SK-N-SH (cell line): ENCODE measurements around the gene RCHY1. TPM values are rescaled to one million over a fixed set of nuclear protein-coding genes. Genes with fewer than 3 reads are reported as not detected.

Experiments
- CTCF ChIA-PET: fragments of 300-600, 350-600 bp; formaldehyde crosslinking; extraction: SDS; loops from one replicate; lab custom pipeline; 2021; lab: Yijun Ruan, JAX
- POLR2A ChIA-PET: fragments of 350-600 bp; sonication (Branson Sonifier 250); formaldehyde crosslinking; extraction: SDS; loops from one replicate; lab custom pipeline; 2020; ENCODE audit warnings: antibody characterized with exemption, inconsistent platforms; lab: Yijun Ruan, JAX
- DNase-seq: peaks from one replicate; pipeline ENCODE4 v3.0.0; 2012
- H2AFZ ChIP-seq: fragments of 200-600 bp; sonication (generic); 2 replicates; pipeline ENCODE4 v1.8.1; 2016; ENCODE audit warnings: antibody characterized with exemption, mild to moderate bottlenecking, low read depth
- H3F3A ChIP-seq: fragments of 200-600 bp; sonication (generic); replicated peaks from 2 replicates; pipeline ENCODE3; 2016; ENCODE audit warnings: antibody characterized with exemption, mild to moderate bottlenecking; ENCODE audit not compliant: insufficient read depth
- H3K27ac ChIP-seq, 2 experiments: fragments of 200-500 bp in 1 of 2; fragments of 200-600 bp in 1 of 2; sonication (Bioruptor generic) in 1 of 2; sonication (generic), shearing (Covaris generic) in 1 of 2; 2 replicates each; pipeline versions ENCODE4 v1.5.1 to v1.6.1; 2014 to 2016; ENCODE audit warnings: low read depth in 2 of 2, inconsistent platforms in 1 of 2, low read length in 1 of 2, mild to moderate bottlenecking in 1 of 2, mixed read lengths in 1 of 2
- H3K27me3 ChIP-seq: fragments of 200-600 bp; sonication (generic), shearing (Covaris generic); 2 replicates; pipeline ENCODE4 v1.6.1; 2016; ENCODE audit warnings: mixed run types; ENCODE audit not compliant: insufficient read depth
- H3K36me3 ChIP-seq, 2 experiments: fragments of 200-500 bp in 1 of 2; fragments of 200-600 bp in 1 of 2; sonication (Bioruptor generic) in 1 of 2; sonication (generic) in 1 of 2; replicated peaks in 1 of 2; 2 replicates each; pipeline versions ENCODE3 to v1.5.1; 2014 to 2016; ENCODE audit warnings: low read length in 1 of 2, mild to moderate bottlenecking in 1 of 2; ENCODE audit not compliant: insufficient read depth in 2 of 2, control insufficient read depth in 1 of 2
- H3K4me1 ChIP-seq, 2 experiments: fragments of 200-500 bp in 1 of 2; fragments of 200-600 bp in 1 of 2; sonication (Bioruptor generic) in 1 of 2; sonication (generic), shearing (Covaris generic) in 1 of 2; 2 replicates each; pipeline versions ENCODE4 v1.5.1 to v1.6.1; 2014 to 2016; ENCODE audit warnings: low read depth in 1 of 2, low read length in 1 of 2, mixed run types in 1 of 2; ENCODE audit not compliant: insufficient read depth in 2 of 2, control insufficient read depth in 1 of 2
- H3K4me2 ChIP-seq: fragments of 200-600 bp; sonication (generic), shearing (Covaris generic); 2 replicates; pipeline ENCODE4 v1.6.1; 2017; ENCODE audit warnings: mixed run types
- H3K4me3 ChIP-seq, 2 experiments: fragments of 200-500 bp in 1 of 2; fragments of 200-600 bp in 1 of 2; sonication (Bioruptor generic) in 1 of 2; sonication (generic), shearing (Covaris generic) in 1 of 2; 2 replicates each; pipeline versions ENCODE4 v1.5.1 to v1.8.1; 2014 to 2016; ENCODE audit warnings: low read depth in 2 of 2, inconsistent platforms in 1 of 2, low read length in 1 of 2, mild to moderate bottlenecking in 1 of 2, mixed read lengths in 1 of 2, moderate library complexity in 1 of 2
- H3K79me2 ChIP-seq: fragments of 200-600 bp; sonication (generic); 2 replicates; pipeline ENCODE4 v1.8.1; 2017; ENCODE audit warnings: mild to moderate bottlenecking; ENCODE audit not compliant: insufficient read depth
- H3K9ac ChIP-seq: fragments of 200-600 bp; sonication (generic); 2 replicates; pipeline ENCODE4 v1.6.1; 2017; ENCODE audit warnings: mixed run types
- H3K9me2 ChIP-seq: fragments of 200-600 bp; sonication (generic); 2 replicates; pipeline ENCODE4 v1.6.1; 2017; ENCODE audit warnings: mixed run types
- H3K9me3 ChIP-seq: fragments of 200-600 bp; sonication (generic); 2 replicates; pipeline ENCODE4 v1.6.1; 2017; ENCODE audit warnings: mixed run types, mild to moderate bottlenecking, moderate library complexity
- H4K20me1 ChIP-seq: fragments of 200-600 bp; sonication (generic); 2 replicates; pipeline ENCODE4 v1.6.1; 2017; ENCODE audit warnings: mild to moderate bottlenecking, mixed run types; ENCODE audit not compliant: insufficient read depth
- CHD2 ChIP-seq: fragments of 150-350 bp; IDR thresholded peaks from 2 replicates; pipeline ENCODE4 v1.6.1; 2018; ENCODE audit warnings: low read length; ENCODE audit not compliant: partially characterized antibody
- ELF1 ChIP-seq: IDR thresholded peaks from 2 replicates; pipeline ENCODE4 v1.4.0; 2012
- GATA2 ChIP-seq: sonication (generic); formaldehyde crosslinking; IDR thresholded peaks from 2 replicates; pipeline ENCODE4 v1.5.0; 2020; ENCODE audit warnings: mild to moderate bottlenecking, missing genetic modification reagents
- JUND ChIP-seq: IDR thresholded peaks from 2 replicates; pipeline ENCODE4 v1.4.0; 2012
- NRF1 ChIP-seq: IDR thresholded peaks from 2 replicates; pipeline ENCODE4 v1.6.1; 2012; ENCODE audit warnings: low read depth, mild to moderate bottlenecking, low read length
- RAD21 ChIP-seq: IDR thresholded peaks from 2 replicates; pipeline ENCODE4 v1.6.1; 2012; ENCODE audit warnings: mild to moderate bottlenecking, low read length
- SIN3A ChIP-seq: IDR thresholded peaks from 2 replicates; pipeline ENCODE4 v1.6.1; 2012; ENCODE audit warnings: low read depth, mild to moderate bottlenecking, low read length, moderate library complexity, borderline replicate concordance
- SMC3 ChIP-seq: IDR thresholded peaks from 2 replicates; pipeline ENCODE4 v1.6.1; 2012; ENCODE audit warnings: low read depth, low read length, improper control_type of control experiment
- TEAD4 ChIP-seq: IDR thresholded peaks from 2 replicates; pipeline ENCODE4 v1.4.0; 2012; ENCODE audit warnings: mild to moderate bottlenecking, borderline replicate concordance; ENCODE audit not compliant: insufficient read depth
- polyA plus RNA-seq, 3 experiments: library from polyadenylated mRNA; depleted of rRNA; stranded (reverse); fragments of >200 nt; gene quantifications; 2 replicates each; pipeline ENCODE4 v1.2.3, GENCODE V29; 2012
- TF ChIP-seq, protein P1 (sequence below): IDR thresholded peaks from 2 replicates; pipeline ENCODE4; 2012
- TF ChIP-seq, protein P2 (sequence below): IDR thresholded peaks from 2 replicates; pipeline ENCODE4 v1.4.0; 2012; ENCODE audit warnings: low read depth, borderline replicate concordance
- TF ChIP-seq, protein P3 (sequence below): IDR thresholded peaks from 2 replicates; pipeline ENCODE4 v1.4.0; 2012; ENCODE audit warnings: low read depth, borderline replicate concordance
- TF ChIP-seq, protein P4 (sequence below): fragments of 200-600 bp; sonication (generic); IDR thresholded peaks from 2 replicates; pipeline ENCODE4 v1.6.1; 2017; ENCODE audit warnings: antibody characterized with exemption, mild to moderate bottlenecking, moderate library complexity
- TF ChIP-seq, protein P5 (sequence below): fragments of 150-350 bp; IDR thresholded peaks from 2 replicates; pipeline ENCODE4 v1.6.1; 2016; ENCODE audit warnings: mild to moderate bottlenecking, low read depth, low read length

RCHY1 gene
- polyA plus RNA-seq, 1 of the 3 experiments (the other 2 are of a cell fraction): 17.4 TPM

DNA sequence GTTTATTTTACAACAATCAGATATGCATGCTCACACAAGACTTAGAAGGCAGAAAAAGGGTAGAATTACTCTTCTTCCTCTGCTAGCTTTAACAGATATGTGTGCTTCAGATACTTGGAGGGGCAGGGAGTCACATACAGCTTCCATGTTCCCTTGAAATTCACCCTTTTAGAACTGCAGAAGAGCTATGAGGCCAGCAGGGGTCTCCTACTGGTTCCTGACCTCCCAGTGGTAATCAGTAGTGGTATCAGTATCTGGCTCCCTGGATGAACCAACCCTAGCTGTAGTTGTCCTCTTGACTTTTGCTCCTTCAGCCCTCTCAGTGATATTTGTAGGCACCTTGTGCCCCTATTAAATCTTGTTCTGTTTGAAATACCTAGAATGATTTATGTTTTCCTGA, 81.5 kb downstream of the RCHY1 start:
- H3K9ac ChIP-seq: no peak overlapping the region
- H3K9me3 ChIP-seq: no peaks in the 10 kb centered on the region
- H4K20me1 ChIP-seq: no peaks in the 10 kb centered on the region
- H2AFZ ChIP-seq: no peak overlapping the region
- ChIA-PET CTCF (interaction anchor here (0.7 to 1.1 kb wide), 3 partner anchors 18 to 110 kb away, joined by 3 to 6 read pairs (median 4); no protein-coding TSS in a partner anchor), POLR2A (no interaction called here)
- H3K79me2 ChIP-seq: no peaks in the 10 kb centered on the region
- DNase-seq: peak; percentile 38
- H3K9me2 ChIP-seq: no peaks in the 10 kb centered on the region
- H3K27me3 ChIP-seq: no peaks in the 10 kb centered on the region
- peak overlapping the region in 1 of 2 experiments; percentile 25; a peak in 1 of 4 replicates for H3K4me3 ChIP-seq
- H3K36me3 ChIP-seq: no peaks in the 10 kb centered on the region
- no peak overlapping the region for H3K27ac ChIP-seq
- H3F3A ChIP-seq: no peaks in the 10 kb centered on the region
- H3K4me2 ChIP-seq: no peak overlapping the region
- no peaks in the 10 kb centered on the region for H3K4me1 ChIP-seq
- TF ChIP-seq JUND (no peak), GATA2 (CRISPR knock-in tag) (no peak), NRF1 (no peak), TEAD4 (no peak), ELF1 (no peak), SIN3A (no peak), SMC3 (peak; percentile 41), CHD2 (no peak), RAD21 (peak; percentile 41)
- TF ChIP-seq, protein P1, sequence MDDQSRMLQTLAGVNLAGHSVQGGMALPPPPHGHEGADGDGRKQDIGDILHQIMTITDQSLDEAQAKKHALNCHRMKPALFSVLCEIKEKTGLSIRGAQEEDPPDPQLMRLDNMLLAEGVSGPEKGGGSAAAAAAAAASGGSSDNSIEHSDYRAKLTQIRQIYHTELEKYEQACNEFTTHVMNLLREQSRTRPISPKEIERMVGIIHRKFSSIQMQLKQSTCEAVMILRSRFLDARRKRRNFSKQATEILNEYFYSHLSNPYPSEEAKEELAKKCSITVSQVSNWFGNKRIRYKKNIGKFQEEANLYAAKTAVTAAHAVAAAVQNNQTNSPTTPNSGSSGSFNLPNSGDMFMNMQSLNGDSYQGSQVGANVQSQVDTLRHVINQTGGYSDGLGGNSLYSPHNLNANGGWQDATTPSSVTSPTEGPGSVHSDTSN: no peak
- TF ChIP-seq, protein P2, sequence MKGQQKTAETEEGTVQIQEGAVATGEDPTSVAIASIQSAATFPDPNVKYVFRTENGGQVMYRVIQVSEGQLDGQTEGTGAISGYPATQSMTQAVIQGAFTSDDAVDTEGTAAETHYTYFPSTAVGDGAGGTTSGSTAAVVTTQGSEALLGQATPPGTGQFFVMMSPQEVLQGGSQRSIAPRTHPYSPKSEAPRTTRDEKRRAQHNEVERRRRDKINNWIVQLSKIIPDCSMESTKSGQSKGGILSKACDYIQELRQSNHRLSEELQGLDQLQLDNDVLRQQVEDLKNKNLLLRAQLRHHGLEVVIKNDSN: no peak
- TF ChIP-seq, protein P3, sequence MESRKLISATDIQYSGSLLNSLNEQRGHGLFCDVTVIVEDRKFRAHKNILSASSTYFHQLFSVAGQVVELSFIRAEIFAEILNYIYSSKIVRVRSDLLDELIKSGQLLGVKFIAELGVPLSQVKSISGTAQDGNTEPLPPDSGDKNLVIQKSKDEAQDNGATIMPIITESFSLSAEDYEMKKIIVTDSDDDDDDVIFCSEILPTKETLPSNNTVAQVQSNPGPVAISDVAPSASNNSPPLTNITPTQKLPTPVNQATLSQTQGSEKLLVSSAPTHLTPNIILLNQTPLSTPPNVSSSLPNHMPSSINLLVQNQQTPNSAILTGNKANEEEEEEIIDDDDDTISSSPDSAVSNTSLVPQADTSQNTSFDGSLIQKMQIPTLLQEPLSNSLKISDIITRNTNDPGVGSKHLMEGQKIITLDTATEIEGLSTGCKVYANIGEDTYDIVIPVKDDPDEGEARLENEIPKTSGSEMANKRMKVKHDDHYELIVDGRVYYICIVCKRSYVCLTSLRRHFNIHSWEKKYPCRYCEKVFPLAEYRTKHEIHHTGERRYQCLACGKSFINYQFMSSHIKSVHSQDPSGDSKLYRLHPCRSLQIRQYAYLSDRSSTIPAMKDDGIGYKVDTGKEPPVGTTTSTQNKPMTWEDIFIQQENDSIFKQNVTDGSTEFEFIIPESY: no peak
- TF ChIP-seq, protein P4, sequence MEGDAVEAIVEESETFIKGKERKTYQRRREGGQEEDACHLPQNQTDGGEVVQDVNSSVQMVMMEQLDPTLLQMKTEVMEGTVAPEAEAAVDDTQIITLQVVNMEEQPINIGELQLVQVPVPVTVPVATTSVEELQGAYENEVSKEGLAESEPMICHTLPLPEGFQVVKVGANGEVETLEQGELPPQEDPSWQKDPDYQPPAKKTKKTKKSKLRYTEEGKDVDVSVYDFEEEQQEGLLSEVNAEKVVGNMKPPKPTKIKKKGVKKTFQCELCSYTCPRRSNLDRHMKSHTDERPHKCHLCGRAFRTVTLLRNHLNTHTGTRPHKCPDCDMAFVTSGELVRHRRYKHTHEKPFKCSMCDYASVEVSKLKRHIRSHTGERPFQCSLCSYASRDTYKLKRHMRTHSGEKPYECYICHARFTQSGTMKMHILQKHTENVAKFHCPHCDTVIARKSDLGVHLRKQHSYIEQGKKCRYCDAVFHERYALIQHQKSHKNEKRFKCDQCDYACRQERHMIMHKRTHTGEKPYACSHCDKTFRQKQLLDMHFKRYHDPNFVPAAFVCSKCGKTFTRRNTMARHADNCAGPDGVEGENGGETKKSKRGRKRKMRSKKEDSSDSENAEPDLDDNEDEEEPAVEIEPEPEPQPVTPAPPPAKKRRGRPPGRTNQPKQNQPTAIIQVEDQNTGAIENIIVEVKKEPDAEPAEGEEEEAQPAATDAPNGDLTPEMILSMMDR: peak; percentile 51
- TF ChIP-seq, protein P5, sequence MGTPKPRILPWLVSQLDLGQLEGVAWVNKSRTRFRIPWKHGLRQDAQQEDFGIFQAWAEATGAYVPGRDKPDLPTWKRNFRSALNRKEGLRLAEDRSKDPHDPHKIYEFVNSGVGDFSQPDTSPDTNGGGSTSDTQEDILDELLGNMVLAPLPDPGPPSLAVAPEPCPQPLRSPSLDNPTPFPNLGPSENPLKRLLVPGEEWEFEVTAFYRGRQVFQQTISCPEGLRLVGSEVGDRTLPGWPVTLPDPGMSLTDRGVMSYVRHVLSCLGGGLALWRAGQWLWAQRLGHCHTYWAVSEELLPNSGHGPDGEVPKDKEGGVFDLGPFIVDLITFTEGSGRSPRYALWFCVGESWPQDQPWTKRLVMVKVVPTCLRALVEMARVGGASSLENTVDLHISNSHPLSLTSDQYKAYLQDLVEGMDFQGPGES: no peak
